ENCODE results near the gene CSTPP1.

GRCh38 chr11:47137476-47137875 is 200.9 kb downstream of the CSTPP1 start:
- TF ChIP-seq CTCF (IDR thresholded peaks at IDR 0.05) (no peak), EZH2 (IDR thresholded peaks at IDR 0.05; ENCODE audit: borderline replicate concordance, insufficient read depth, low read depth, low read length, poor library complexity, severe bottlenecking) (no peak)
